UCSD-AML1 (cell line): ENCODE results near the gene OSGEP.

Source experiments
- DNase-seq: peaks from one replicate; lab custom pipeline; 2025; ENCODE audit not compliant: unreplicated experiment; lab: John Stamatoyannopoulos, UW

The OSGEP gene

DNA sequence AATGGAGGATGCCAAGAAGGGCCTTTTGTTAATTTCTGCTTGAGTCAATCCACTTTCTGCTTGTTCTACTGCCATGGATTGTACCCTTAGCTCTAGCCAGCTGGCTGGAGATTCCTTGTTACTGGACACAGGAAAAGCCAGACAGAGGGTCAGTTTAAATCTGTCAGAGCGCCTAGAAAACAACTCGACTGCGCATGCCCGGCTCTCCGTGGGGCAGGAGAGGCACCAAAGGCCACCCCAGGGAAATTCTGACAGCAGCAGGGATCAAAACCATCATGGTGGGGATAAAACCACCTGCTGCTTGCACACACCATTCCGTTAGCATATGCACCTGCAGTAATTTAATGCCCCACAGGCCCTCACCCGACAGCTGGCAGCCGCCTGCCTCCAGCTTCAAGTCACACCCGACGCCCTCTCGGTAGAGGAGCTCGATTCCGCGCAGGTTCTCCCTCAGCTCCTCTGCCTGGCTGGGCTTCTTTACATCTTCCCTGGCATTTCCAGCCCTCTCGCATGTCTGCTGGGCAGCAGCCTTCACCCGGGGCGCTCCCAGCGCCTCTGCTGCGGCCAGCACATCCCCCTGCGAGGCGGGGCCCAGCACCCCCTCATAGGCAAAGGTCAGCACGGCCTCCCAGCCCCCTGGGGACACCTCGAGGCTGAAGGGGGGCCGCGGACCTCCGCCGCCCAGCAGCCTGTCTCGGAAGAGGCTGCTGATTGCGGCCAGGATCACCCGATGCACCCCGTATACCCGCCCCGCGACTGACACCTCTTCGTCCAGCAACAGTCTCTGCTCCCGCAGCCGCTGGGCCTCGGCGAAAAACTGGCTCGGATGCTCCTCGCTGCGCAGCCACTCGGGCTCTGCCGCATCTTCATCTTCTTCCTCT, 19.7 kb downstream of the OSGEP start:
- DNase-seq = no peak

DNA sequence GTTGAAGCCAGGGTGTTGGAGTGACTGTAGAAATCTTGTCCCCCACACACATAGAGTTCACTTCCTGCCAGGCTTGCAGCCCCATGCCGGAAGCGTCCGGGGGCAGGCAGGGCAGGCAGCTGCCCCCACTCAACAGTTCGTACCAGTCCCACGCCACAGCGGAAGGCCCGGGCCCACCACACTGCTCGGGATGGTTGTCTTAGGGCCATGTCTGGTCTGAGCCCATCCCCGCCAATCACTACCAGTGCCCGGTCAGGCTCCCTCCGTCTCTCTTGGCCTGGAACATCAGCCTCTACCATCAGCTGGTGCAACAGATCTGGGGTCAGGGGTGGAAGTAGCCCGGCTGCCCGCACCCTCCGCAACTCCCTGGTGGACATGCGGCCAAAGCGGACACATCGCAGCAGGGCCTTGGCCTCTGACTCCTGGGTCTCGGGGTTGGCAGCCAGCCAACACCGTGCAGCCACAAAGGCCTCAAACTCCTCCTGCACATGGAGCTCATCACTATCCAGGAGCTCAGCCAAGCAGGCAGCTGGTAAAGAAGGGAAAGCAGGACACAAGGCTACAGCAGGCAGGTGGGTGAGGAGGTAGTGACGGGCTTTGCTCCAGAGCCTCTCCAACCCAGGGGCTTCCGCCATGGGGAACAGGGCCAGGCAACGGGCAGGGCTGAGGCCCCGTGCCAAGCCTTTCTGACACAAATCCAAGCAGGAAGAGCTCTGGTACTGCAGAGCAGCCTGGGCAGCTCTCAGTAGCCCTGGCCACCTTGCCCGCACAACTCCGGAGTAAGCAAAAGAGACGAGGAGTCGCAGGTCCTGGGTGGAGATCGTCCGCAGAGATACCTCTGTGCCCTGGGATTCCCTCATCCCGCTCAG, 24.6 kb downstream of the OSGEP start:
- peak; percentile 35 for DNase-seq

DNA sequence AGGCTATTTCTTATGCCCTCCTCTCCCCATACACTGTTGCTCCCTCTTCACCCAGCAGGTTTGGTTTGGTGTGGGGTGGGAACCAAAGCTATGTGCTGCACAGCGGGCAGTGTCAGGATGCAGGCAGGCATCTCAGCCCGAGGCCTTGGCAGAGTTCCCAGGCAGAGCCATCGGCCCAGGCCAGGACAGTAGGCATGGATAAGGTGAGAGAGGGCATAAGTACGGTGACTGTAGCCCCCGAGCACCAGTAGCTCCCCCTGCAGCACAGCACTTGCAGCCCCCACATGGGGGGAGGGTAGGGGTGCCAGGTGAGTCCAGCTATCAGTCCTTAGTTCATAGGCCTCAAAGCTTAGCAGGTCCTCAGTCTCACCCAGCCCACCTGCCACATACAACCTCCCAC, 25.8 kb downstream of the OSGEP start:
- DNase-seq = peak; percentile 19

DNA sequence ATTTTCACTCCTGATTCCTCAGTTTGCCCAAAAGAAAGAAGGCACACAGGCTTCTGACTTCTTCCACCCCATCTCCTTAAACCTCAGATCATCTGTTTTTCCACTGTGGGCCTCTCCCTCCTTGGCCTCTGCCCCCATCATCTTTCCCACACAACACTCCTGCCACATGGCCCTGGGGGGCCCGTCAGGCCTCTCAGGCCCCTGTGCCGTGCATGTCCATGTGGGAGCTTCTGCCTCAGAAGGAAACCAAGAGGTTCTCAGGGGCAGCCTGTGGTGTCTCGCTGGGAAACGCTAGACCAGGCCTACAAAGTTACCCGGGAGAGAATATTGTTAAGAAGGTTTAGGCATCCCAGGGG, 26.6 kb downstream of the OSGEP start:
- DNase-seq = peak; percentile 40

DNA sequence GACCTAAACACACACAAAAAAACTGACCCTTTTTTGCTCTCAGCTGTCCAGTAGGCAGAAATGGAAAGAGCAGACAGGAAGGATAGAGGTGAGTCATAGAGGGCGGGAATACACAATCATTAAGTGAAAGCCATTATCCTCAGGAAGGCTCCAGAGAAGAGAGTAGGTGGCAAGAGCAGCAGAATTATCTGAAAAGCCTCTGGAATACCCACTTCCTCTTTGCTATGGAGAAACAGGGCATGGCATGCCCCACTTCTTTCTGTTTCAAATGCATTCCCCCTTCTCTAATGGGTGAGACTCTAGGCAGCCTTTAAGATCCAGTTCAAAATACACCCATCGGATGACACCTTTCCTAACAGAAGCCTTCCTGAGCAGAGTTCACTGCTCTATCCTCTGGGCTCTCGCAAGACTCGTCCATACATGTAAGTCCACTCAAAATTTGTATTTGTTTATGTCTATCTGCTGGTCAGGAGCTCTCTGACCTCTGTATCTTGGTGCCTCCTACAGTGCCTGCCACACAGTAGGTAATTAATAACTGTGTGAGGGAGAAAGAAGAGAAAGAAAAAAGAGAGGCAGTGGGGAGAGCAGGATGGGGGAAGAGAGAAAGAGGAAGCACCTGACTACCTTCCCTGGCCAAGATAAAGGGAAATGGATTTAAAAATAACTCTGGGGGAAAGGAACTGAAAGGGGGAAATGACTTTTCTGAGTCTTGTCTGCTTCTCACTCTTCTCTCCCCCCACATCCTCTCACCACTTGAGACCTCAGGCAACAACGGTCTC, 27.2 kb downstream of the OSGEP start:
- DNase-seq = peak; percentile 35

DNA sequence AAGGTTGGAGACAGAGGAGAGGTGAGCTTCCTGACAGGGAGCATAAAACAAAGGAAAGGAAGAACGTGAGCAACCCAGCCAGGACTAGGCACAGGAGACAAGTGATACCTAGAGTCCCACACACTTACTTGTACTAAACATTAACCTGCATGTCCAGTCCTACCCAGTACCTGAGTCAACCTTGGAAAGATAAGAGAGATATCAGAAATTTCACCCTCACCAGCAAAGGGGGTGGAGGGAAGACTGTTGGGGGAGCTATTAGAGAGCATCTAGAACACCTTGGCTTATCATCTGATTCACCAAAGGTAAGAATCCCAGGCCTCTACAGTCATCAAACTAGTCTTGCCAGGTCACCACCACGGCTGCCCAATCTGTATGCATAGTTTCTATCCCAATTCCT, 29.8 kb downstream of the OSGEP start:
- no peak for DNase-seq

DNA sequence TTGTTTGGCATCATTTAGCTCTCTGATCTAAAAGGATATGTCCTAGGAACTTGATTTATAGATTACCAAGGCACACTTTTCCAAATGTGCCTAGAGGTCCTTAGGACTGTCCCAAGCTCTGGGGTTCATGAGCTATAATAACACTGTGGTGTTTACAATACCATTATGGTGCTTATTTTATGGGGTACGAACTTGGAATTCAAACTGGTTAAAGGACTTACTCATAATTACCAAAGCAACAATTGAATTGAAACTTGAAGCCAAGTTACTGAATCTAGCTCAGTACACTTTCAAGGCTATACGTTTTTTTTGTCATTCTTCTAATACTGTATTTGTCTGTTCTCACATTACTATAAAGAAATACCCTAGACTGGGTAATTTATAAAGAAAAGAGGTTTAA, 31.7 kb downstream of the OSGEP start:
- DNase-seq = no peak

DNA sequence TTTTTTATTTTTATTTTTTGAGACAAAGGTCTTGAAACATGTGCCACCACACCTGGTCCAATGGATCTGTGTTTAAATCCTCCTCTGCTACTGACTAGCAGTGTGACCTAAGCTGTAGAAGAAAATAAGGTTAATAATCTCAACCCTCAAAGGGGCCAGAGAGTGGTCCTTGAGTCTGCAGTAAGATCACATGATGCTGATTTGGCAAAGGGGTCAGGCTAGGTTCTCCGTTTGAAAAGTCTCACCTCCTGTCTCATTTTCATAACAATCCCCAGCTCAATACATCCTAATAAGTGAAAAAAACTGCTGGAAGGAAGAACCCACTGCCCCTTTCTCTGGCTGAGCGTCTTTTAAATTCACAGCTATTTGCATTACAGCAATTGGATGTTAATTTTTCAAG, 33.3 kb downstream of the OSGEP start:
- DNase-seq = no peak

DNA sequence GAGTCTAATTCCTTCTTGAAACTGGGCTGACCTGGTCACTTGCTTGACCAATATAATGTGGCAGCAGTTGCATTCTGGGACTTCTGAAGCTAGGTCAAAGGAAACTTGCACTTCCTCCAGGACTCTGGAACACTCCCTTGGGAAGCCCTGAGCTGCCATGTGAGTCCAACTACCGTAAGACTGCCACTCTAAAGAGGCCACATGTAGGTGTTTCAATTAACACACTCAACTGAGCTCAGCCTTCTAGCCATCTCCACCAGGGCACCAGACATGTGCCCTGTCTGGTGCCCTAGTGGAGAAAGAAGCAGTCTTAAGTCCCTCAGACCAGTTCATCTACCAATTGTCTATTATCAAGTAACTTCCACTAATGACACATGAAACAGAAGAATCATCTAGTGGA, 35.2 kb downstream of the OSGEP start:
- no peak for DNase-seq

DNA sequence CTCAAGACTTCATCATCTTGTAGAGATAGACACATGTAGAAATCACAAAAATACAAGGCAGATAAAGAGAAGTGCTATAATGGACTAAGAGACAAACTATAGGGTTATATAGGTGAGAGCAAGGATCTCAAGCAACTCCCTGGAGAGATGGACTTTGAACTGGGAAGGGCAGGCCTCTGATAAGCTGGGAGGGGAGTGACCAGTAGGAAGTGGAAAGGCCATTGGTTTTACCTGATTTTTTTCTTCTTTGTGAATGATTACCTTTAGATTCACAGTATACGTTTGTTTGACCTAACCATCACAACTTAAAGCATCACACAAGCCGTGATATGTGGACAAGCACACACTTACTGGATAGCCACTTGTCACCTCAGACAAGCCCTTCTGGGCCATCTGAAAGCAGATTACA, 36.1 kb downstream of the OSGEP start:
- DNase-seq = no peak

DNA sequence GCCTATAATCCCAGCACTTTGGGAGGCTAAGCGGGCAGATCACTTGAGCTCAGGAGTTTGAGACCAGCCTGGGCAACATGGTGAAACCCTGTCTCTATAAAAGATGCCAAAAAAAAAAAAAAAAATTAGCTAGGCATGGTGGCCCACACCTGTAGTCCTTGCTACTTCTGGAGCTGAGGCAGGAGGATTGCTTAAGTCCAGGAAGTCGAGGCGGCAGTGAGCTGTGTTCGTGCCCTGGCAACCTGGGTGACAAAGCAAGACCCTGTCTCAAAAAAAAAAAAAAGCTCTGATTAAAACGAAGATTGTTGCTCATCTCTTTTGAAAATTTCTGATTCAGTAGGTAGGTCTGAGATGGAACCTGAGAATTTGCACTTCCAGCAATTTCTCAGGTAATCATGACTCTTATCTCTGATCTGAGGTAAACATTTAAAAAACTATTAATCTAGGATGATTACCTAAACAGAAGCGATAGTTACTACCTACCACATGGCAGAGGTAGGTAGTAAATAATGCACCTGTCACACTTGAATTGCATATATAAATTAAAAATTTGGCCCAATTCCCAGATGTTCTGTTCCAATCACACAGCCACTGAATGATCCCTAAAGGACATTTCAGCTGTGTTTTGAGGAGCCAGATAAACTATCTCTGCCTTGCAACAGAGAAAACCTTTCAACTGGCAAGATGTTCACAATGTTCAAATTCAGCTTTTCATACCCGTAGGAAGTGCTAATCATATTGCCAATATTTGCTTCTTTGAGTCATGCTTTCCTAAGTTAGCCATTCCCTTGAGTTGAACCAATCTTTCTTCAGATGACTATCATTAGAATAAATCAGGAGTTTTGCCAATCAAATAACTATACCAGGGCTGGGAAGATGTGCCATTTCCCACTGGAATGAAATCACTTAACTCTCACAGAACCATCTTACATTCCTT, 37.1 kb downstream of the OSGEP start:
- DNase-seq = no peak

DNA sequence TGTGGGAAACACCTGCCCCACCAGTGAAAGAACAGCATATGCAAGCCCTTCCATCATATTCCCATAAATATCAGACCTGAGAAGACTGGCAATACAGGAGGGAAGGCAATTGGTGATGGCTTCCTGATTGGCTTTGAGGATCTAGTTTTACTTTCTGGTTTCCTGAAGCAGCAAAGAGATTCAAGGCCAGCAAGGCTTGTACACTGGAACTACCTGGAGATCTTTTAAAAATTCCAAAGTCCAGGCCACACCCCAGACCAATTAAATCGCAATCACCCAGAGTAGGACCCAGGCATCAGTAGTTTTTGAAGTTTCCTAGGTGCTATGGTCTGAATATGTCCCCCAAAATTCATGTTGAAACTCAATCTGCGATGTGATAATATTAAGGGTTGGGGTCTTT, 38.4 kb downstream of the OSGEP start:
- DNase-seq = no peak

DNA sequence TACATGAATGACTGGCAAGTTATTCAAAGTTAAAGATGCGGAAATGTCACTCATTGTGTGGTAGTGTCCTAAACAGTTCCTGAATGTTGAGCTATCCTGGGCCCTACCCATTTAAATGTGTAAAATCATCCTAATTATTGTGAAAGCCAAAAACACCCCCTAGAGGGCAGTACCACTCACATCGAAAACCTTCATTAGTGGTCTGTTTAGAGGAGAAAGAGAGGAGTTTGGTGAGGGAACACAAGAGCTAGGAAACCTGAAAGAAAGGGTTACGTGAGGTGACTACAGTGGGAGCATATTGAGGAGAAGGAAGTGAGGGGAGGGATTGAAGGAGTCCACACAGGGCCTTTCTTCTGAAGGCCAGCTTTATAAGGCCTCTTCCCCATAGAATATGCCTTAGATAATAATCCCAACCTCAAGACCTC, 38.8 kb downstream of the OSGEP start:
- DNase-seq = peak; percentile 20

DNA sequence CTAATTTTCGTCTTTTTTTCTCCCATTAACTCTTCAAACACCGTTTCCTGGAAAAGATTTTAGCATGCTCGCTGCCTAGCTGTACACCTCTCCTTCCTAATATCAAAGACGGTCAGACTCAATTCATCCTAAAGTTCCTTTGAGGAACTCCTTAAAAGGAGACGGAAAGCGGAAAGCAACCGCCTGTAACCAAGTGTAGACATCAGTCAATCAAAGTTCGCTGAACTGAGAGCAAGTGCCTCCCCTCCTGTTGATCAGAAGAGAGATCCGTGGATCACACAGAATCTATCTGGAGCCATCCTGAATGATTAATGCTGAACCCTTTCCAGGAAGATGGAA, 40.9 kb downstream of the OSGEP start:
- DNase-seq = no peak

DNA sequence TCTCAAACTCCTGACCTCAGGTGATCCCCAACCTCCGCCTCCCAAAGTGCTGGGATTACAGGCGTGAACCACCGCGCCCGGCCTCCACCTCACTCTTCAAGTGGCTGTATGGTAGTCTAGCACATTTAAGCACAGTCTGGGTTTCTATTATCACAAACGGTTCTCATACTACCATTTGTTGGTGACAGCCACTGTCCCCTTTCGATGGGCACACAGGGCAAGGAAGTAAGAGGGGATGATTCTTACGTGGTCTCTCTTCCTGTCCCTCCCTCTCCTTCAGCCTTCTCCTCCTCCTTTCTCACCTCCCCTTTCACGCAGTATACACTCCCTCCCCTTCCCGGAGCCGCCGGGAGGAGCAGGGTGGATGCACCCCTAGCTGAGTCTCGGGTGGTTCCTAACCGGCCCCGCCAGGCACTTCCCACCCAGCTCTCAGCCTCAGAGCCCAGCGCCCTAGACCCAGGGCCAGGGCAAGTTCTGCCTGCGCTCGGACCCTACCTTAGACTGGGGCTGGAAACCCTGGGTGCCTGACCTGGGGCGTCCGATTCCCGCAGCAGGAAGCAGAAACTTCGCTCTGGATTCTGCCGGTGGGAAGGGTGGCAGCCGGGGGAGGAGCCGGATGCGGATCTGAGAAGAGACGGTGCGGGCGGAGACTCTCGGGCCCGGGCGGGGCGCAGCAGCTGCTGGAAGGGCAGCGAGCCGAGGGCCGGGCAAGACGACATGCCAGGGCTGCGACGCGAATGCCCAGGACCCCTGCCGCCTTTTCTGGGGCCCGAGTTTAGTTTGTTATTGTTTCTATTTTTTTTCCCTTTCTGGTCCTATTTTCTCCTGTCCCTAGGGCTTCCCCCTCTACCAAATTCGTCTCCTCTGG, 41.5 kb downstream of the OSGEP start, which contains the start of gene TEP1:
TSS of gene TEP1 (minus strand) at position 626 of the 868 bp plus-strand sequence. CDS start 5,062 bp downstream, outside the sequence.
- peak; percentile 87 for DNase-seq

DNA sequence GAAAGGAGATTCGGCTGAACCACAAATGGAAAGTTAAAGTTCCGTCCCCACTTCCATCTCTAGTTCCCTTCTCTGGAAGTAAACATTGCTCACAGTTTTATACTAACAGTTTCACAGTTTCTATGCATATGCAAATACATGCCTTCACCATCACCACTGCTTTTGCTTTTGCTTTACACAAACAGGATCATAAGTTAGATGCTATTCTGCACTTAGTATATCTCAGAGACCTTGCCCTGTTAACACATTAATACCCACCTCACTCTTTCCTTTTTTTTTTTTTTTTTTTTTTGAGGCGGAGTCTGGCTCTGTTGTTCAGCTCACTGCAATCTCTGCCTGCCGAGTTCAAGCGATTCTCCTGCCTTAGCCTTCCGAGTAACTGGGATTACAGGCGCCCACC, 42.2 kb downstream of the OSGEP start:
- DNase-seq = no peak

DNA sequence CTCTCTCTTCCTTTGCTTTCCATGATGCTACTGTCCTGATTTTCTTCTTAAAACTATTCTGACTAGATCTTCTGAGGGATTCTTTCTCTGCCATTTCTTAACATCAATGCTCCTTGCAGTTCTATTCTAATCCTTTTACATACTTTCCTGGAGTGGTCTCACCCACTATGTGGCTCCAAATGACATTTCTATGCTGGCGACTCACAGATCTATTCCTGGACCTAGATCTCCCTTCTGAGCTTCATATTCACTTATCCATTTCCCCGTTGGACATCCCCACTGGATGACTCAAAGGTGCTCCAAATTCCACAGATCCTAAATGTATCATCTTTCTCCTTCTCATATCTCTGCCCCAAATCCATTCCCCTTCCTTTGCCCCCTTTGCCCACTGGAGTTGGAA, 45.4 kb downstream of the OSGEP start:
- no peak for DNase-seq

DNA sequence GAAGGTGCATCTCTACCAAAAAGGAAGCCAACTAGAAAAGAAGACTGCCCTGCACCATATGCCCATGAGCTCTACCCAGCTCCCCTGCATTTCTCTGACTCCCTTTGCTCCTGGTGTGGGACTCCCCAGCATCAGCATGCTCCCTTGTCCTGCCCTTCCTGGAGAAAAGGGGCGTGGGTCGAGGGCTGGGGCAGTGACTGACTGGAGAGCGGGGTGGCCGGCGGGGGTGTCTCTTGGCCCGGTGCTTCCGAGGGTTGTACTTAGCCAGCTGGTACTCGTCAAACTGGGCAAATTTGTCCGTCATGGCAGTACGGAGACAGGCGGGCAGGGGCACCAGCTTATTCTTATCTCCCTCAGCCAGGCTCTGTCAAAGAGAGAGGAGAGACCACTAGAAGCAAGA, 51.1 kb downstream of the OSGEP start:
- DNase-seq = no peak

DNA sequence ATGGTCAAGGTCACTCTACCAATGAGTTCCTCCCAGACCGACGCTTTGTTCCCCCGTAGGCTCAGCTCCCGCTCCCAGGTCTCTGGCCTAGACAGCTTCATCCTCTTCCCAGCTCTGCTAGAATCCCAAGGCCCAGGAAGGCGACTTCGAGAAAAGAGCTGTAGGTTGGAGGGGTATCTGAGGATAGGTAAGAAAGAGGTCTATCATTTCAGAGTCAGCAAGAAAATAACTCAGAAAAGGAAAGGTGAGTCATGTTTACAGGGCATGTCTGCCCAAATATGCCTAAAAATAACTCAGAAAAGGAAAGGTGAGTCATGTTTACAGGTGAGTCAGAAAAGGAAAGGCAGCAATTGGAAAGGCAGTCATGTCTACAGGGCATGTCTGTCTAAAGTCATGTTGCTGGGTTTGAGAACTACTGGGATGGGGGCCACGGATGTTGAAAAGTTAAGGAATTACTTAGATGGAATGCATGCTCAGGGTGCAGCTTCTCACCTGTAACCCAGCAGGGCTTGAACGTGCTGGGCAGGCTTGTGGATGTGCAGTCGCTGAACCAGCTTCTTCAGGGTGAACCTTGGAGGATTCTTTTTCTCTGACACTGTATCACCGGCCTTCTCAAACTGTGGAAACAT, 53.5 kb downstream of the OSGEP start:
- no peak for DNase-seq
